Upper lobe of left lung (tissue), 6 donors: ENCODE data around the gene SLC25A26. TPM values are rescaled to one million over a fixed set of nuclear protein-coding genes. Genes with fewer than 3 reads are reported as not detected.

Experiments used
- ATAC-seq, 2 donors: fragments of 200-7000 bp; cut with Tn5 transposase; one replicate each; pipeline ENCODE4 v1.9.1; 2022; ENCODE audit warnings: mild to moderate bottlenecking in 2 of 2, moderate library complexity in 2 of 2; ENCODE audit not compliant: low FRiP score in 2 of 2
- DNase-seq, 2 donors: peaks; one replicate each; pipeline ENCODE4 v3.0.0-alpha.2; 2019 to 2020
- H3K27ac ChIP-seq, 4 donors: fragments of 200-600 bp; sonication (generic); one replicate each; pipeline ENCODE4 v1.5.1; 2016 to 2019
- H3K27me3 ChIP-seq, 4 donors: fragments of 200-600 bp; sonication (generic); one replicate each; pipeline ENCODE4 v1.5.1; 2017 to 2019
- H3K36me3 ChIP-seq, 4 donors: fragments of 200-600 bp; sonication (generic); one replicate each; pipeline ENCODE4 v1.5.1; 2016 to 2019
- H3K4me1 ChIP-seq, 4 donors: fragments of 200-600 bp; sonication (generic); one replicate each; pipeline ENCODE4 v1.5.1; 2018 to 2019
- H3K4me3 ChIP-seq, 4 donors: fragments of 200-600 bp; sonication (generic); one replicate each; pipeline ENCODE4 v1.5.1; 2017 to 2019; ENCODE audit warnings: mild to moderate bottlenecking in 2 of 4, moderate library complexity in 1 of 4
- H3K9me3 ChIP-seq, 4 donors: fragments of 200-600 bp; sonication (generic); one replicate each; pipeline ENCODE4 v1.5.1; 2018 to 2019
- EP300 ChIP-seq, 4 donors: sonication (generic); formaldehyde crosslinking; IDR thresholded peaks; one replicate each; pipeline ENCODE4 v1.5.1; 2017; ENCODE audit warnings: antibody characterized with exemption in 4 of 4, control low read depth in 2 of 4
- POLR2A ChIP-seq, 4 donors: fragments of 450-650 bp; IDR thresholded peaks; one replicate each; pipeline ENCODE4 v1.5.1; 2016 to 2017; ENCODE audit warnings: antibody characterized with exemption in 4 of 4, mild to moderate bottlenecking in 2 of 4
- POLR2AphosphoS5 ChIP-seq, 2 donors: sonication (generic); formaldehyde crosslinking; IDR thresholded peaks; one replicate each; pipeline ENCODE4 v1.5.1; 2017; ENCODE audit warnings: antibody characterized with exemption in 2 of 2
- WGBS, 2 donors: methylation state at CpG; one replicate each; pipeline ENCODE4 v1.1.5; 2017 to 2018; 5-methylcytosine and 5-hydroxymethylcytosine counted together
- total RNA-seq, 6 donors: library from RNA; depleted of rRNA in 4 of 6; stranded (reverse); fragments of >200 nt in 4 of 6; gene quantifications; one replicate each; pipeline versions ENCODE4 v1.1.0 to v1.2.1, GENCODE V29; 2016 to 2021
- TF ChIP-seq, protein P1 (sequence below), 6 experiments: fragments of 450-650 bp in 4 of 6; fragments of 200-600 bp in 2 of 6; sonication (generic) in 2 of 6; IDR thresholded peaks; one replicate each; pipeline ENCODE4 v1.5.1; 2016 to 2019; ENCODE audit warnings: antibody characterized with exemption in 6 of 6
- donor health status: DM: no; HTN: no; CAD: no; lungs with moderate emphysema.
- donor health status: DM: no; HTN: yes; CAD: no; lungs with severe emphysema.

SLC25A26 gene
- total RNA-seq, 6 donors from 2014 or later: 8.4 to 18.8 (median 17.0) TPM

DNA sequence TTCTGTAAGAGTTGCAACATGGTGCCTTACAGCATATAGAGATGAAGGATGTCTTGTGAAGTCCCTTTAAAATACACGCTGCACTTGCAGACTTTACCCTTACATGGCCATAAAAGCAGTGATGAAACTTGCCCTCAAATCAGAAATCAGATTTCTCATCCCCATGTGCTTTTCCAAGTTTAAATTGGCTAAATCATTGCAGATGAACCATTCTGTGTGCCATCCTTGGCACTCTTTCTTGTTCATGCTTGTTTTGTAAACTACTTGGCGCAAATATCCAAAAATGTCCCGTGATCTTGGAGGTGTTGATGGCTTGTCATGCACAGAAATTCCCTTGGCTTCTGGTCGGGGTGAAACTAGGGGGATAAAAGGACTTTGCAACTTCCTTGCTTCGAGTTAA is 144.3 kb downstream of the SLC25A26 start:
- H3K27ac ChIP-seq: no peak overlapping the region
- no peaks in the 10 kb centered on the region for H3K9me3 ChIP-seq
- H3K4me3 ChIP-seq: no peak overlapping the region
- WGBS, 2 donors: 74 to 78% methylated on average over 5 of the region's 5 CpGs
- no peaks in the 10 kb centered on the region for H3K4me1 ChIP-seq
- no peaks in the 10 kb centered on the region for H3K27me3 ChIP-seq
- TF ChIP-seq POLR2A (IDR thresholded peaks at IDR 0.05): no peak
- TF ChIP-seq POLR2AphosphoS5 (IDR thresholded peaks at IDR 0.05): no peak
- no peak for TF ChIP-seq EP300 (IDR thresholded peaks at IDR 0.05)
- TF ChIP-seq, protein P1, sequence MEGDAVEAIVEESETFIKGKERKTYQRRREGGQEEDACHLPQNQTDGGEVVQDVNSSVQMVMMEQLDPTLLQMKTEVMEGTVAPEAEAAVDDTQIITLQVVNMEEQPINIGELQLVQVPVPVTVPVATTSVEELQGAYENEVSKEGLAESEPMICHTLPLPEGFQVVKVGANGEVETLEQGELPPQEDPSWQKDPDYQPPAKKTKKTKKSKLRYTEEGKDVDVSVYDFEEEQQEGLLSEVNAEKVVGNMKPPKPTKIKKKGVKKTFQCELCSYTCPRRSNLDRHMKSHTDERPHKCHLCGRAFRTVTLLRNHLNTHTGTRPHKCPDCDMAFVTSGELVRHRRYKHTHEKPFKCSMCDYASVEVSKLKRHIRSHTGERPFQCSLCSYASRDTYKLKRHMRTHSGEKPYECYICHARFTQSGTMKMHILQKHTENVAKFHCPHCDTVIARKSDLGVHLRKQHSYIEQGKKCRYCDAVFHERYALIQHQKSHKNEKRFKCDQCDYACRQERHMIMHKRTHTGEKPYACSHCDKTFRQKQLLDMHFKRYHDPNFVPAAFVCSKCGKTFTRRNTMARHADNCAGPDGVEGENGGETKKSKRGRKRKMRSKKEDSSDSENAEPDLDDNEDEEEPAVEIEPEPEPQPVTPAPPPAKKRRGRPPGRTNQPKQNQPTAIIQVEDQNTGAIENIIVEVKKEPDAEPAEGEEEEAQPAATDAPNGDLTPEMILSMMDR (IDR thresholded peaks at IDR 0.05): no peak
- no peak for ATAC-seq
- H3K36me3 ChIP-seq: no peaks in the 10 kb centered on the region
- no peak for DNase-seq

- Histone ChIP-seq H3K4me1 (no peaks in the 10 kb centered on the region), H3K27ac (no peak overlapping the region), H3K27me3 (no peaks in the 10 kb centered on the region), H3K9me3 (no peaks in the 10 kb centered on the region), H3K4me3 (no peak overlapping the region), H3K36me3 (no peaks in the 10 kb centered on the region)
- DNase-seq: no peak
- TF ChIP-seq, protein P1 (IDR thresholded peaks at IDR 0.05): no peak
- TF ChIP-seq POLR2A (IDR thresholded peaks at IDR 0.05): no peak
- TF ChIP-seq POLR2AphosphoS5 (IDR thresholded peaks at IDR 0.05): no peak
- no peak for TF ChIP-seq EP300 (IDR thresholded peaks at IDR 0.05)
- ATAC-seq: no peak
- WGBS, 2 donors: 92 to 93% methylated on average over 7 of the region's 7 CpGs
These were observed 145.9 kb downstream of the SLC25A26 start for GRCh38 chr3:66366747-66367146.

- 76 to 87% methylated on average over 3 of the region's 3 CpGs for WGBS, 2 donors
- Histone ChIP-seq H3K27ac (no peak overlapping the region), H3K36me3 (no peaks in the 10 kb centered on the region), H3K4me1 (no peaks in the 10 kb centered on the region), H3K9me3 (no peaks in the 10 kb centered on the region), H3K4me3 (no peak overlapping the region), H3K27me3 (no peaks in the 10 kb centered on the region)
- TF ChIP-seq POLR2A (IDR thresholded peaks at IDR 0.05): no peak
- TF ChIP-seq POLR2AphosphoS5 (IDR thresholded peaks at IDR 0.05): no peak
- TF ChIP-seq, protein P1 (IDR thresholded peaks at IDR 0.05): no peak
- TF ChIP-seq EP300 (IDR thresholded peaks at IDR 0.05): no peak
- ATAC-seq (no peak), DNase-seq (no peak)
These were observed 147.2 kb downstream of the SLC25A26 start for GRCh38 chr3:66367979-66368378.

DNA sequence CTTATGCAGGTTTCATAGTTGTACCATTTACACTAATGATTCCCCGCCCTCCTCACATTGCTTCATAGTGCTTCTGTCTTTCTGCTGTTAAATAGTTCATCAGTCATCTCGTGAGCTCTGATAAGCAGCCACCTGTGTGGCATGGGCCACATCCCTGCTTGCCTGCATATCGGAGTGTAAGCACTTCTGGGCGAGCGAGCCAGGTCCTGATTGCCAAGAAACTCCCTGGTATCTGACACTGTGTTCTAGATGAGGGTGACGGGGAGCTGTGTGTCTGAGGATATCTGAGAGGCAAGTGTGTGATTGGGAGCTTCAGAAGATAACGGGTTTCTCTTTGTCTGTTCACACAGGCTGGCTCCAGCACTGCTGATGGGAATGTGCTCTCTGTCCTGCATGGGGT is 149.4 kb downstream of the SLC25A26 start:
- no peak for DNase-seq
- no peak for TF ChIP-seq EP300 (IDR thresholded peaks at IDR 0.05)
- TF ChIP-seq POLR2AphosphoS5 (IDR thresholded peaks at IDR 0.05): no peak
- TF ChIP-seq POLR2A (IDR thresholded peaks at IDR 0.05): no peak
- TF ChIP-seq, protein P1 (IDR thresholded peaks at IDR 0.05): no peak
- no peak for ATAC-seq
- Histone ChIP-seq H3K27ac (no peak overlapping the region), H3K9me3 (no peaks in the 10 kb centered on the region), H3K27me3 (no peaks in the 10 kb centered on the region), H3K4me1 (no peaks in the 10 kb centered on the region), H3K4me3 (no peak overlapping the region), H3K36me3 (peaks cover 0 to 7% (median 3%) of the 10 kb centered on the region in 4 donors)
- WGBS, 2 donors: 92 to 95% methylated on average over 7 of the region's 7 CpGs

DNA sequence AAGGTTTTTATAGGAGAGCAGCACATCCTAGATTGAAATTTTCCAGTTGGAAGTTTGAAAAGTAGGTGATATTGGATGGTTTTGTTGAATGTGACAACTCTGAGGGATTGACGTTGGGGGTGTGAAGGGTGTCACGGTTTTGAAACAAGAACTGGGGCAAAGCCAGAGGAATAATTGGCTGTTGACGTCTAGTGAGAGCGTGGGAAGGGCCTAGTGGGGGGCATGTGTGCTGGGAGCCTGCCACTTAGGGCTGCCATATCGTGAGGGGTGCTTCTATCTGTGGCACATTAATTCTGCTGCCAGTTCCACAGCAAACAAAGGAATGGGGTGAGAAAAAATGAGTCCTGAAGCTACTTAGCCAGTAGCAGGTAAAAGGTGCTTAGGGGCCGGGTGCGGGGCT is 150.6 kb downstream of the SLC25A26 start:
- DNase-seq (no peak), ATAC-seq (no peak)
- Histone ChIP-seq H3K36me3 (peaks cover 0 to 14% (median 3%) of the 10 kb centered on the region in 4 donors), H3K27me3 (no peaks in the 10 kb centered on the region), H3K4me1 (no peaks in the 10 kb centered on the region), H3K9me3 (no peaks in the 10 kb centered on the region), H3K4me3 (no peak overlapping the region), H3K27ac (no peak overlapping the region)
- TF ChIP-seq POLR2A (IDR thresholded peaks at IDR 0.05) (no peak), EP300 (IDR thresholded peaks at IDR 0.05) (no peak), POLR2AphosphoS5 (IDR thresholded peaks at IDR 0.05) (no peak)
- WGBS, 2 donors: 84 to 86% methylated on average over 7 of the region's 7 CpGs
